GM18519 (cell line): ENCODE results near the gene FATE1.
"Not testable (repeated sequence)": the region's sequence is repeated elsewhere in the genome, so short reads cannot be mapped to it uniquely, and the experiment has no call there.

ENCODE experiments used
- ATAC-seq: cut with Tn5 transposase; IDR thresholded peaks from one replicate; pipeline ENCODE4 v1.9.1; 2021; ENCODE audit warnings: mild to moderate bottlenecking, moderate library complexity; ENCODE audit not compliant: unreplicated experiment, low FRiP score

FATE1 gene

GRCh38 chrX:151715752-151716151 lies at the start of gene FATE1:
TSS of gene FATE1 (plus strand) at chrX:151716035. CDS start at chrX:151716120, 85 bp downstream.
- no peak for ATAC-seq

- ATAC-seq, result no peak
Measured at GRCh38 chrX:151675121-151675746, 40.6 kb upstream of the FATE1 start.

- ATAC-seq, result no peak
Measured at GRCh38 chrX:151676196-151676595, 39.6 kb upstream of the FATE1 start.

- ATAC-seq, result no peak
Measured at GRCh38 chrX:151679798-151680402, 35.9 kb upstream of the FATE1 start.

GRCh38 chrX:151680805-151681204 lies 35.0 kb upstream of the FATE1 start:
- ATAC-seq, result no peak

- no peak for ATAC-seq
Measured at GRCh38 chrX:151687635-151688034, 28.2 kb upstream of the FATE1 start.

- ATAC-seq, result no peak
Measured at GRCh38 chrX:151688695-151689094, 27.1 kb upstream of the FATE1 start.

GRCh38 chrX:151692825-151693224 lies 23.0 kb upstream of the FATE1 start:
- no peak for ATAC-seq

- ATAC-seq, result no peak
Measured at GRCh38 chrX:151694121-151694520, 21.7 kb upstream of the FATE1 start.

- no peak for ATAC-seq
Measured at GRCh38 chrX:151694661-151695582, 20.9 kb upstream of the FATE1 start, which contains the start of gene PRRG3. TSS of gene PRRG3 (plus strand) at chrX:151695458. CDS start at chrX:151698815, 3,357 bp downstream.

GRCh38 chrX:151695583-151696340 lies 20.1 kb upstream of the FATE1 start:
- ATAC-seq, result no peak

- not testable (repeated sequence) for ATAC-seq
Measured at GRCh38 chrX:151697082-151697481, 18.8 kb upstream of the FATE1 start.

GRCh38 chrX:151697522-151697921 lies 18.3 kb upstream of the FATE1 start:
- ATAC-seq, result no peak

GRCh38 chrX:151698485-151698884 lies 17.4 kb upstream of the FATE1 start:
- no peak for ATAC-seq

- no peak for ATAC-seq
Measured at GRCh38 chrX:151699746-151700145, 16.1 kb upstream of the FATE1 start.

- ATAC-seq, result no peak
Measured at GRCh38 chrX:151700581-151700980, 15.3 kb upstream of the FATE1 start.

- ATAC-seq, result no peak
Measured at GRCh38 chrX:151701071-151701470, 14.8 kb upstream of the FATE1 start.

- no peak for ATAC-seq
Measured at GRCh38 chrX:151701531-151701930, 14.3 kb upstream of the FATE1 start.

GRCh38 chrX:151702026-151702714 lies 13.7 kb upstream of the FATE1 start:
- no peak for ATAC-seq
